GM12892 (cell line): ENCODE data around the gene UTS2R.

Experiments used
- POLR2A ChIP-seq: IDR thresholded peaks from 2 replicates; pipeline ENCODE4 v1.6.1; 2011; ENCODE audit warnings: low read depth, low read length, control low read depth
- POLR2AphosphoS5 ChIP-seq: IDR thresholded peaks from 2 replicates; pipeline ENCODE4 v1.6.1; 2011; ENCODE audit warnings: low read depth, low read length, control low read depth
- TAF1 ChIP-seq: IDR thresholded peaks from 2 replicates; pipeline ENCODE4 v1.6.1; 2011; ENCODE audit warnings: low read depth, mild to moderate bottlenecking, control low read depth, low read length, borderline replicate concordance

GRCh38 chr17:82378741-82379021 lies 7.1 kb downstream of the UTS2R start:
- TF ChIP-seq POLR2A (no peak), POLR2AphosphoS5 (no peak), TAF1 (no peak)
